Ovary (tissue), 3 donors: Measurements from ENCODE around the gene BID.

Experiments used
- CTCF ChIP-seq, 3 donors: fragments of 450-650 bp in 2 of 3; fragments of 200-600 bp in 1 of 3; IDR thresholded peaks; one replicate each; pipeline versions ENCODE4 v1.5.1 to v1.8.0; 2016 to 2022; ENCODE audit warnings: antibody characterized with exemption in 3 of 3, mild to moderate bottlenecking in 1 of 3
- EP300 ChIP-seq: sonication (generic); formaldehyde crosslinking; IDR thresholded peaks from one replicate; pipeline ENCODE4 v1.6.1; 2017; ENCODE audit warnings: antibody characterized with exemption
- POLR2A ChIP-seq: fragments of 450-650 bp; IDR thresholded peaks from one replicate; pipeline ENCODE4 v1.6.1; 2017; ENCODE audit warnings: antibody characterized with exemption, mild to moderate bottlenecking, moderate library complexity
- donor health status: DM: no; HTN: no; CAD: no.

DNA sequence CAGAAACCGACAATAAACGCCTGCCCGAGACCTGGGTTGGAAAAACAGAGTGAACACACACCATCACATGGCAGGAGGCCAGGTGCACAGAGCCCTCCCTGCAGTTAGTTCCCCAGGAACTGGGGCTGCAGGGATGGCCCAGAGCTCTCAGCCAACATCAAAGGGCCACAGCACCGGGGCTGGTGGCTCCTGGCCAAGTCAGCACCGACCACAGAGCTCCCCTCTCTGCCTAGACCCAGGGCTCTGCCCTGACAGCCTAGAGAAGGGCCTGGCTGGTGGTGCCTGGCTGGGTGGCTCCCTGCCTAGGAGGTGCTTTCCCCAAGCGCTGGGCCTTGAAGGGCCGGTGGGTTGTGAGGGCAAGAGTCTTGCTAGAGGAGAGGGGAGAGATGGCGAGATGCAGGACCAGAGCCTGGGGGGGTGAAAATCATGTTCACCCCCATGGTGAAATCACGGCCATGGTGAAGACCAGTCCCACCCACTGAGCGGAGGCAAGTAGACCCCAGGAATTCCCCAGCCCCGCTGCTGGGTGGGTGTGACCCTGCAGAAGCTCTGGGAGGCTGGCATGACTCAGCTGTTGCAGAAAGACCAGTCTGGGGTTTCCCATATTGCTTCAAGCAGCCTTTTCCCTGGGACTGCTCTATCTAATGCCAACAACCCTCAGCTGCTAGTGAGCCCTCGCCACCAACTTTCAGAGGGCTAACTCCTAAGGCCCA is 7.2 kb upstream of the BID start:
- TF ChIP-seq CTCF (IDR thresholded peaks at IDR 0.05) (no peak), EP300 (no peak), POLR2A (no peak)
